HCT116 (cell line): ENCODE measurements around the gene CACNG5. TPM values are rescaled to one million over a fixed set of nuclear protein-coding genes. Genes with fewer than 3 reads are reported as not detected.

Experiments
- ATAC-seq: fragments of 200-7000 bp; cut with Tn5 transposase; 2 replicates; pipeline ENCODE4 v1.9.1; 2020; ENCODE audit warnings: mild to moderate bottlenecking, moderate library complexity
- BruUV-seq: library from RNA; stranded (reverse); fragments of 400-500 nt; replicated peaks from 2 replicates; lab custom pipeline; 2021; lab: Mats Ljungman, UMichigan
- CTCF ChIA-PET: fragments of 300-600 bp; sonication (Branson Sonifier 250); formaldehyde crosslinking; loops from one replicate; lab custom pipeline; 2021; ENCODE audit warnings: antibody characterized with exemption; lab: Charles Lee
- POLR2A ChIA-PET: fragments of 300-600, 350-600 bp; sonication (Branson Sonifier 250); formaldehyde crosslinking; loops from one replicate; lab custom pipeline; 2021; ENCODE audit warnings: antibody characterized with exemption; lab: Charles Lee
- RAD21 ChIA-PET, 2 experiments: fragments of 300-600 bp; sonication (Branson Sonifier 250); formaldehyde crosslinking; loops; one replicate each; lab custom pipeline; 2023; ENCODE audit warnings: low total read pairs in 2 of 2; ENCODE audit not compliant: uncharacterized antibody in 2 of 2, unreplicated experiment in 2 of 2, low non-redundant PET in 1 of 2; lab: Charles Lee
- DNase-seq: peaks from one replicate; pipeline ENCODE4 v3.0.0-alpha.2; 2010; ENCODE audit warnings: low read depth, low spot score
- H2AFZ ChIP-seq: fragments of 200-600 bp; shearing (Covaris generic), sonication (generic); 2 replicates; pipeline ENCODE4 v1.6.1; 2017; ENCODE audit warnings: low read depth, mixed run types, mixed read lengths, antibody characterized with exemption, low read length; ENCODE audit not compliant: poor library complexity, severe bottlenecking
- H3K27ac ChIP-seq: 2 replicates; pipeline ENCODE4 v1.5.1; 2012; ENCODE audit warnings: low read depth, low read length
- H3K27me3 ChIP-seq: fragments of 200-600 bp; sonication (generic); 2 replicates; pipeline ENCODE4 v1.6.1; 2016; ENCODE audit warnings: mixed run types, low read length, mixed read lengths; ENCODE audit not compliant: insufficient read depth
- H3K36me3 ChIP-seq, 2 experiments: fragments of 200-500 bp in 1 of 2; fragments of 200-600 bp in 1 of 2; sonication (Bioruptor generic) in 1 of 2; sonication (generic) in 1 of 2; 2 replicates each; pipeline versions ENCODE4 v1.5.1 to v1.6.1; 2014 to 2016; ENCODE audit warnings: low read length in 2 of 2, inconsistent platforms in 1 of 2, mixed read lengths in 1 of 2, mixed run types in 1 of 2; ENCODE audit not compliant: insufficient read depth in 2 of 2, control insufficient read depth in 1 of 2
- H3K4me1 ChIP-seq, 2 experiments: fragments of 200-600 bp in 1 of 2; sonication (generic) in 1 of 2; 2 replicates each; pipeline versions ENCODE4 v1.5.1 to v1.6.1; 2012 to 2017; ENCODE audit warnings: low read length in 2 of 2, inconsistent platforms in 1 of 2, mild to moderate bottlenecking in 1 of 2, mixed read lengths in 1 of 2, mixed run types in 1 of 2, moderate library complexity in 1 of 2; ENCODE audit not compliant: insufficient read depth in 2 of 2, control insufficient read depth in 1 of 2
- H3K4me2 ChIP-seq: fragments of 200-600 bp; sonication (generic); 2 replicates; pipeline ENCODE4 v1.6.1; 2017; ENCODE audit warnings: mixed run types, low read length, mixed read lengths
- H3K4me3 ChIP-seq, 2 experiments: fragments of 200-600 bp in 1 of 2; sonication (generic) in 1 of 2; replicated peaks in 1 of 2; 2 replicates each; pipeline ENCODE4 v1.5.1; 2011 to 2016; ENCODE audit warnings: low read length in 2 of 2, control low read depth in 1 of 2, low read depth in 1 of 2, mild to moderate bottlenecking in 1 of 2, mixed read lengths in 1 of 2, mixed run types in 1 of 2
- H3K79me2 ChIP-seq: fragments of 200-600 bp; sonication (generic); 2 replicates; pipeline ENCODE4 v1.6.1; 2017; ENCODE audit warnings: mild to moderate bottlenecking, mixed run types, low read length, moderate library complexity, mixed read lengths; ENCODE audit not compliant: insufficient read depth
- H3K9ac ChIP-seq: fragments of 200-600 bp; sonication (generic); 2 replicates; pipeline ENCODE4 v1.6.1; 2016; ENCODE audit warnings: low read length, mixed read lengths
- H3K9me2 ChIP-seq: fragments of 200-600 bp; sonication (generic), shearing (Covaris generic); 2 replicates; pipeline ENCODE4 v1.6.1; 2017; ENCODE audit warnings: mixed run types, mild to moderate bottlenecking, moderate library complexity; ENCODE audit not compliant: insufficient read depth
- H3K9me3 ChIP-seq, 2 experiments: fragments of 200-500 bp in 1 of 2; fragments of 200-600 bp in 1 of 2; sonication (Bioruptor generic) in 1 of 2; sonication (generic) in 1 of 2; 2 replicates each; pipeline ENCODE4 v1.6.1; 2014 to 2017; ENCODE audit warnings: low read length in 2 of 2, mixed read lengths in 2 of 2, inconsistent platforms in 1 of 2, low read depth in 1 of 2, mild to moderate bottlenecking in 1 of 2, mixed run types in 1 of 2, moderate library complexity in 1 of 2; ENCODE audit not compliant: control insufficient read depth in 1 of 2, insufficient read depth in 1 of 2
- H4K20me1 ChIP-seq: fragments of 200-600 bp; sonication (generic), shearing (Covaris generic); 2 replicates; pipeline ENCODE4 v1.6.1; 2017; ENCODE audit warnings: mixed run types, mild to moderate bottlenecking, moderate library complexity; ENCODE audit not compliant: insufficient read depth
- ATF3 ChIP-seq: IDR thresholded peaks from 2 replicates; pipeline ENCODE4 v1.6.1; 2012
- CBX3 ChIP-seq: IDR thresholded peaks from 2 replicates; pipeline ENCODE4 v1.6.1; 2012; ENCODE audit warnings: low read depth
- CEBPB ChIP-seq: IDR thresholded peaks from 2 replicates; pipeline ENCODE4 v1.6.1; 2012; ENCODE audit warnings: low read depth
- EGR1 ChIP-seq: IDR thresholded peaks from 2 replicates; pipeline ENCODE4 v1.6.1; 2012; ENCODE audit warnings: low read depth
- ELF1 ChIP-seq: IDR thresholded peaks from 2 replicates; pipeline ENCODE4 v1.6.1; 2012; ENCODE audit warnings: low read depth, borderline replicate concordance
- EZH2phosphoT487 ChIP-seq: fragments of 200-600 bp; IDR thresholded peaks from 2 replicates; pipeline ENCODE4 v1.6.1; 2018; ENCODE audit warnings: antibody characterized with exemption, borderline replicate concordance
- FOSL1 ChIP-seq: IDR thresholded peaks from 2 replicates; pipeline ENCODE4 v1.6.1; 2012; ENCODE audit warnings: low read depth
- JUND ChIP-seq: IDR thresholded peaks from 2 replicates; pipeline ENCODE4 v1.6.1; 2012
- POLR2A ChIP-seq: IDR thresholded peaks from 2 replicates; pipeline ENCODE4 v1.7.0; 2011; ENCODE audit warnings: borderline replicate concordance; ENCODE audit not compliant: insufficient read depth, insufficient read length; ENCODE audit errors: extremely low read depth
- POLR2AphosphoS5 ChIP-seq: IDR thresholded peaks from 2 replicates; pipeline ENCODE4 v1.6.1; 2011; ENCODE audit warnings: mild to moderate bottlenecking, low read depth, low read length, moderate library complexity
- RAD21 ChIP-seq: IDR thresholded peaks from 2 replicates; pipeline ENCODE4 v1.6.1; 2012; ENCODE audit warnings: low read depth, mild to moderate bottlenecking
- SRF ChIP-seq: IDR thresholded peaks from 2 replicates; pipeline ENCODE4 v1.6.1; 2012; ENCODE audit warnings: low read depth
- TCF7L2 ChIP-seq: IDR thresholded peaks from 2 replicates; pipeline ENCODE4 v1.7.0; 2011; ENCODE audit warnings: borderline replicate concordance, inconsistent platforms; ENCODE audit not compliant: insufficient read depth, insufficient read length; ENCODE audit errors: extremely low read depth
- YY1 ChIP-seq: IDR thresholded peaks from 2 replicates; pipeline ENCODE4 v1.6.1; 2011; ENCODE audit warnings: low read length, low read depth, moderate library complexity, mild to moderate bottlenecking; ENCODE audit not compliant: insufficient replicate concordance; ENCODE audit errors: extremely low read depth
- ZFX ChIP-seq: fragments of 450-650 bp; IDR thresholded peaks from 2 replicates; pipeline ENCODE4 v1.6.1; 2017
- intact Hi-C: fragments of 100-400 bp; cut with micrococcal nuclease; formaldehyde crosslinking; loops from 2 replicates; pipeline ENCODE4 v1.10.0; 2022
- total RNA-seq: library from RNA; stranded (reverse); gene quantifications from one replicate; pipeline ENCODE4 v1.2.1, GENCODE V29; 2021; ENCODE audit not compliant: unreplicated experiment
- TF ChIP-seq, protein P1 (sequence below): IDR thresholded peaks from 2 replicates; pipeline ENCODE4 v1.6.1; 2012

Gene CACNG5
- total RNA-seq, 1 experiment from 2014 or later, result not detected

DNA sequence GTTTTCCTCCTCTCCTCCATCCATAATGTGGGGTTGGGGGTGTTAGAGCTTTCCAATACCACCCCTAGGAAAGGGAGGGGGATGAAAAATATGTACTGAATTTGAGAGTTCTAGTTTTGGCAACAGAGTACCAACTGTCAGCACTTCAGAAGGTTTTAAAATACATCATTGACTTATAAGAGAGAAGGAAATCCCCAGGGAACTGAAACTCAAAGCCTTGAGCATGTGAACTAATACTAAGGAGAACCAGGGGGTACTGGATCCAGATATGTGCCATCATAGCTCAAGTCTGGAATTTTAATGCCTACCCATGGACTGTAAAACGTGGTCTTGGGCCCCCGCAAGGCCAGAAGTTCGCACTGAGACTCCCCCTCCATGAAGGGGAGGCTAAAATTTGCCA, 15.8 kb downstream of the CACNG5 start:
- Histone ChIP-seq H3K9ac (no peak overlapping the region), H3K4me3 (no peak overlapping the region), H3K4me1 (no peaks in the 10 kb centered on the region), H3K4me2 (no peak overlapping the region), H3K27ac (no peak overlapping the region), H3K9me3 (peaks cover 0 to 7% of the 10 kb centered on the region in 2 experiments; a peak in 2 of 4 replicates), H2AFZ (no peak overlapping the region), H3K79me2 (no peaks in the 10 kb centered on the region), H3K27me3 (peaks cover 19% of the 10 kb centered on the region; the same call in 1 of the 2 replicates), H4K20me1 (no peaks in the 10 kb centered on the region), H3K9me2 (no peaks in the 10 kb centered on the region), H3K36me3 (no peaks in the 10 kb centered on the region)
- RAD21 ChIA-PET, result no interaction called here
- CTCF ChIA-PET, result interaction anchor here (1.9 kb wide), 1 partner anchor 9 kb away, joined by 3 read pairs; no protein-coding TSS in a partner anchor
- no peak for TF ChIP-seq CBX3
- TF ChIP-seq POLR2A, result no peak
- no peak for TF ChIP-seq EZH2phosphoT487
- TF ChIP-seq SRF, result no peak
- no peak for TF ChIP-seq FOSL1
- no peak for TF ChIP-seq EGR1
- TF ChIP-seq TCF7L2, result no peak
- no peak for TF ChIP-seq ZFX
- no peak for TF ChIP-seq POLR2AphosphoS5
- TF ChIP-seq RAD21, result no peak
- TF ChIP-seq ELF1, result no peak
- no peak for TF ChIP-seq CEBPB
- no peak for TF ChIP-seq JUND
- TF ChIP-seq YY1, result no peak
- TF ChIP-seq, protein P1, sequence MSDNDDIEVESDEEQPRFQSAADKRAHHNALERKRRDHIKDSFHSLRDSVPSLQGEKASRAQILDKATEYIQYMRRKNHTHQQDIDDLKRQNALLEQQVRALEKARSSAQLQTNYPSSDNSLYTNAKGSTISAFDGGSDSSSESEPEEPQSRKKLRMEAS, result no peak
- no peak for TF ChIP-seq ATF3
- intact Hi-C loops, result no loop called here
- no peak for DNase-seq
- no peak for ATAC-seq
- POLR2A ChIA-PET, result interaction anchor here (0.7 kb wide), 1 partner anchor 9 kb away, joined by 3 read pairs; no protein-coding TSS in a partner anchor
- BruUV-seq, result no TSS peak
